ENCODE measurements around the gene MRFAP1L1. TPM values are rescaled to one million over a fixed set of nuclear protein-coding genes. Genes with fewer than 3 reads are reported as not detected.

MRFAP1L1 gene
- total and polyA plus RNA-seq, 9 of the 15 experiments (the other 6 are each of a cell fraction or from before 2014, with no cell fraction given): 37.6 to 111 (median 83.8) TPM

GRCh38 chr4:6732441-6733357, 23.0 kb upstream of the MRFAP1L1 start (continued):
- TF ChIP-seq TAF9B (IDR thresholded peaks at IDR 0.05; ENCODE audit: partially characterized antibody) (peak; percentile 91), SUPT5H (IDR thresholded peaks at IDR 0.05) (peak; percentile 71), E2F3 (CRISPR knock-in tag; IDR thresholded peaks at IDR 0.05) (0 out of 2 replicates have a peak, but pooled peaks have one; percentile 11), MGA (IDR thresholded peaks at IDR 0.05) (peak; percentile 87), EGR1 (conservative IDR thresholded peaks at IDR 0.05) (peak; percentile 89), RNF2 (IDR thresholded peaks at IDR 0.05) (peak; percentile 89), ZNF347 (CRISPR knock-in tag; IDR thresholded peaks at IDR 0.05; ENCODE audit: low read depth) (no peak), EZH2 (IDR thresholded peaks at IDR 0.05; ENCODE audit: borderline replicate concordance, low read depth, low read length) (no peak), ATF1 (CRISPR knock-in tag; IDR thresholded peaks at IDR 0.05) (no peak), ATF1 (tag; IDR thresholded peaks at IDR 0.05) (peak; percentile 67), ZNF589 (CRISPR knock-in tag; IDR thresholded peaks at IDR 0.05; ENCODE audit: low read depth) (peak; percentile 94), CTBP1 (IDR thresholded peaks at IDR 0.05; ENCODE audit: borderline replicate concordance) (peak; percentile 68), CHAMP1 (IDR thresholded peaks at IDR 0.05) (no peak), FOXM1 (IDR thresholded peaks at IDR 0.05; ENCODE audit: low read depth) (no peak), FOXM1 (CRISPR knock-in tag; IDR thresholded peaks at IDR 0.05; ENCODE audit: low read depth) (no peak), TCF3 (CRISPR knock-in tag; IDR thresholded peaks at IDR 0.05) (peak; percentile 80)
